ENCODE results near the gene AUTS2. TPM values are rescaled to one million over a fixed set of nuclear protein-coding genes. Genes with fewer than 3 reads are reported as not detected.

The AUTS2 gene
- total RNA-seq, 1 experiment from 2014 or later = 2.5 TPM

GRCh38 chr7:70585071-70585470, 986.8 kb downstream of the AUTS2 start:
- Histone ChIP-seq H3K4me1 (ENCODE audit: control insufficient read depth, insufficient read depth, low read length) (no peaks in the 10 kb centered on the region), H3K27ac (ENCODE audit: low read length) (no peak overlapping the region), H3K27me3 (ENCODE audit: control insufficient read depth, insufficient read depth, low read length) (no peaks in the 10 kb centered on the region), H3K4me3 (ENCODE audit: low read depth in 2 of 2, low read length in 2 of 2) (no peak overlapping the region), H3K36me3 (ENCODE audit: control insufficient read depth, insufficient read depth, low read length) (no peaks in the 10 kb centered on the region), H3K9me3 (ENCODE audit: control insufficient read depth, insufficient read depth, low read depth, low read length) (no peaks in the 10 kb centered on the region)
- in situ Hi-C loops (cut with HindIII; ENCODE audit: low pct_unique_long_range_greater_than_20kb, low sequenced_read_pairs) (no loop called here), intact Hi-C loops (cut with micrococcal nuclease; ENCODE audit: unreplicated experiment) (no loop called here)
- no peak for DNase-seq (ENCODE audit: low read depth, low spot score)
- ChIA-PET CTCF (no interaction called here), POLR2A (no interaction called here)
- TF ChIP-seq TCF7L2 (IDR thresholded peaks at IDR 0.05; ENCODE audit: low read depth, low read length) (no peak), CTCF (IDR thresholded peaks at IDR 0.05) (no peak; the same call in 1 of the 2 replicates), SIN3A (IDR thresholded peaks at IDR 0.05; ENCODE audit: borderline replicate concordance, insufficient read depth, low read depth, low read length) (no peak), POLR2AphosphoS5 (IDR thresholded peaks at IDR 0.05; ENCODE audit: low read depth, low read length) (no peak)
- TF ChIP-seq, protein P1, sequence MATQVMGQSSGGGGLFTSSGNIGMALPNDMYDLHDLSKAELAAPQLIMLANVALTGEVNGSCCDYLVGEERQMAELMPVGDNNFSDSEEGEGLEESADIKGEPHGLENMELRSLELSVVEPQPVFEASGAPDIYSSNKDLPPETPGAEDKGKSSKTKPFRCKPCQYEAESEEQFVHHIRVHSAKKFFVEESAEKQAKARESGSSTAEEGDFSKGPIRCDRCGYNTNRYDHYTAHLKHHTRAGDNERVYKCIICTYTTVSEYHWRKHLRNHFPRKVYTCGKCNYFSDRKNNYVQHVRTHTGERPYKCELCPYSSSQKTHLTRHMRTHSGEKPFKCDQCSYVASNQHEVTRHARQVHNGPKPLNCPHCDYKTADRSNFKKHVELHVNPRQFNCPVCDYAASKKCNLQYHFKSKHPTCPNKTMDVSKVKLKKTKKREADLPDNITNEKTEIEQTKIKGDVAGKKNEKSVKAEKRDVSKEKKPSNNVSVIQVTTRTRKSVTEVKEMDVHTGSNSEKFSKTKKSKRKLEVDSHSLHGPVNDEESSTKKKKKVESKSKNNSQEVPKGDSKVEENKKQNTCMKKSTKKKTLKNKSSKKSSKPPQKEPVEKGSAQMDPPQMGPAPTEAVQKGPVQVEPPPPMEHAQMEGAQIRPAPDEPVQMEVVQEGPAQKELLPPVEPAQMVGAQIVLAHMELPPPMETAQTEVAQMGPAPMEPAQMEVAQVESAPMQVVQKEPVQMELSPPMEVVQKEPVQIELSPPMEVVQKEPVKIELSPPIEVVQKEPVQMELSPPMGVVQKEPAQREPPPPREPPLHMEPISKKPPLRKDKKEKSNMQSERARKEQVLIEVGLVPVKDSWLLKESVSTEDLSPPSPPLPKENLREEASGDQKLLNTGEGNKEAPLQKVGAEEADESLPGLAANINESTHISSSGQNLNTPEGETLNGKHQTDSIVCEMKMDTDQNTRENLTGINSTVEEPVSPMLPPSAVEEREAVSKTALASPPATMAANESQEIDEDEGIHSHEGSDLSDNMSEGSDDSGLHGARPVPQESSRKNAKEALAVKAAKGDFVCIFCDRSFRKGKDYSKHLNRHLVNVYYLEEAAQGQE (IDR thresholded peaks at IDR 0.05; ENCODE audit: insufficient read depth in 1 of 2, low read depth in 2 of 2, low read length in 1 of 2) = no peak
- ATAC-seq = no peak
- BruUV-seq (replicated peaks) = no TSS peak

GRCh38 chr7:70586822-70587221, 988.5 kb downstream of the AUTS2 start:
- POLR2A ChIA-PET = no interaction called here
- no peak overlapping the region for H3K4me3 ChIP-seq (ENCODE audit: low read depth in 2 of 2, low read length in 2 of 2)
- intact Hi-C loops (cut with micrococcal nuclease; ENCODE audit: unreplicated experiment) (no loop called here), in situ Hi-C loops (cut with HindIII; ENCODE audit: low pct_unique_long_range_greater_than_20kb, low sequenced_read_pairs) (no loop called here)
- H3K4me1 ChIP-seq (ENCODE audit: control insufficient read depth, insufficient read depth, low read length) = no peaks in the 10 kb centered on the region
- ATAC-seq (no peak), DNase-seq (ENCODE audit: low read depth, low spot score) (no peak)
- H3K27me3 ChIP-seq (ENCODE audit: control insufficient read depth, insufficient read depth, low read length) = no peaks in the 10 kb centered on the region
- H3K27ac ChIP-seq (ENCODE audit: low read length) = no peak overlapping the region
- TF ChIP-seq, protein P1 (IDR thresholded peaks at IDR 0.05; ENCODE audit: insufficient read depth in 1 of 2, low read depth in 2 of 2, low read length in 1 of 2) = no peak
- TF ChIP-seq TCF7L2 (IDR thresholded peaks at IDR 0.05; ENCODE audit: low read depth, low read length) (no peak), CTCF (IDR thresholded peaks at IDR 0.05) (no peak), SIN3A (IDR thresholded peaks at IDR 0.05; ENCODE audit: borderline replicate concordance, insufficient read depth, low read depth, low read length) (no peak), POLR2AphosphoS5 (IDR thresholded peaks at IDR 0.05; ENCODE audit: low read depth, low read length) (no peak)
- H3K9me3 ChIP-seq (ENCODE audit: control insufficient read depth, insufficient read depth, low read depth, low read length) = no peaks in the 10 kb centered on the region
- CTCF ChIA-PET = no interaction called here
- no TSS peak for BruUV-seq (replicated peaks)
- H3K36me3 ChIP-seq (ENCODE audit: control insufficient read depth, insufficient read depth, low read length) = no peaks in the 10 kb centered on the region

Measured in Panc1 (cell line).